Adrenal gland (tissue), 12 donors: Measurements from ENCODE around the gene NUAK1. TPM values are rescaled to one million over a fixed set of nuclear protein-coding genes. Genes with fewer than 3 reads are reported as not detected.

Source experiments
- DNase-seq, 7 donors: peaks; one replicate each; pipeline ENCODE4 v3.0.0-alpha.2; 2019 to 2020
- H3K27ac ChIP-seq, 5 donors: fragments of 200-600 bp; sonication (generic) in 4 of 5; 1 replicate in 3 of 5; 2 replicates in 2 of 5; pipeline versions ENCODE4 v1.5.1 to v1.8.0; 2016 to 2020; ENCODE audit warnings: mild to moderate bottlenecking in 1 of 5
- H3K27me3 ChIP-seq: fragments of 200-600 bp; 2 replicates; pipeline ENCODE4 v1.8.0; 2021
- H3K36me3 ChIP-seq, 2 donors: fragments of 200-600 bp; replicated peaks in 1 of 2; 1 replicate in 1 of 2; 2 replicates in 1 of 2; pipeline versions ENCODE4 v1.5.1 to v1.8.0; 2018 to 2022
- H3K4me1 ChIP-seq, 2 donors: fragments of 200-600 bp; replicated peaks in 1 of 2; 1 replicate in 1 of 2; 2 replicates in 1 of 2; pipeline versions ENCODE4 v1.5.1 to v1.8.0; 2018 to 2021
- H3K4me3 ChIP-seq, 4 donors: fragments of 200-600 bp; sonication (generic) in 3 of 4; one replicate each; pipeline ENCODE4 v1.5.1; 2016 to 2018
- H3K9me3 ChIP-seq, 3 donors: fragments of 200-600 bp; sonication (generic) in 1 of 3; replicated peaks in 1 of 3; 1 replicate in 2 of 3; 2 replicates in 1 of 3; pipeline versions ENCODE4 v1.5.1 to v1.8.0; 2016 to 2021
- CTCF ChIP-seq, 6 experiments: fragments of 450-650 bp in 4 of 6; fragments of 200-600 bp in 2 of 6; sonication (generic) in 1 of 6; IDR thresholded peaks; 1 replicate in 5 of 6; 2 replicates in 1 of 6; pipeline versions ENCODE4 v1.5.1 to v1.8.0; 2016 to 2021; ENCODE audit warnings: antibody characterized with exemption in 6 of 6, mild to moderate bottlenecking in 2 of 6, moderate library complexity in 1 of 6
- POLR2A ChIP-seq, 2 donors: fragments of 450-650 bp; IDR thresholded peaks; one replicate each; pipeline ENCODE4 v1.6.1; 2017; ENCODE audit warnings: antibody characterized with exemption in 2 of 2, mild to moderate bottlenecking in 2 of 2, moderate library complexity in 1 of 2
- WGBS, 4 donors: extraction: QIAGEN DNeasy Blood & Tissue Kit in 2 of 4; methylation state at CpG; one replicate each; pipeline versions ENCODE4 v1.1.5 to v1.1.7; 2013 to 2017; 5-methylcytosine and 5-hydroxymethylcytosine counted together
- intact Hi-C, 2 donors: fragments of 100-400 bp; cut with DNase I; formaldehyde crosslinking; loops; one replicate each; pipeline versions ENCODE4 v1.14.1 to v1.15.0; 2022 to 2023
- polyA plus RNA-seq, 3 donors: library from polyadenylated mRNA; stranded (reverse); fragments of 200-250 nt in 2 of 3; fragments of 350-450 nt in 1 of 3; fragmentation: Illumina TruSeq in 1 of 3; extraction: RNeasy Lipid Tissue Mini Kit (QIAGEN cat#74804) in 1 of 3; gene quantifications; one replicate each; pipeline ENCODE4 v1.2.3, GENCODE V29; 2013 to 2014
- total RNA-seq, 9 donors: library from RNA; depleted of rRNA in 4 of 9; stranded (reverse); fragments of >200 nt in 4 of 9; fragments of 120-200 nt in 1 of 9; fragmentation: NEBNext Ultra II Directional in 1 of 9; extraction: Animal tissue kit (Norgen Biotek cat#: 25700) in 1 of 9; gene quantifications; one replicate each; pipeline versions ENCODE4 v1.1.0 to v1.2.4, GENCODE V29; 2013 to 2023
- donor health status: healthy with polysubstance abuse.
- donor health status: Bipolar disorder and iron deficiency.
- donor health status: DM: yes; HTN: yes; CAD: no.
- donor health status: DM: no; HTN: no; CAD: no.
- donor health status: DM: no; HTN: no; CAD: no.
- donor health status: DM: yes; HTN: yes; CAD: no.

NUAK1 gene
- total and polyA plus RNA-seq, 12 donors, result 2.4 to 15.1 (median 8.4) TPM

GRCh38 chr12:106132175-106133135 is 6.3 kb downstream of the NUAK1 start:
- no peak for TF ChIP-seq CTCF (IDR thresholded peaks at IDR 0.05)
- TF ChIP-seq POLR2A (IDR thresholded peaks at IDR 0.05), result no peak
- H3K9me3 ChIP-seq, result no peaks in the 10 kb centered on the region
- no peak overlapping the region for H3K4me3 ChIP-seq
- peaks cover 4 to 55% of the 10 kb centered on the region in 2 donors for H3K4me1 ChIP-seq
- H3K27ac ChIP-seq, result peak overlapping the region in 1 of 5 donors; percentile 50
- H3K36me3 ChIP-seq, result no peaks in the 10 kb centered on the region
- DNase-seq, result no peak
- no peaks in the 10 kb centered on the region for H3K27me3 ChIP-seq
- intact Hi-C loops, result loop anchor here in 1 of 2 donors (10.0 kb wide), 1 partner anchor 428 kb away; no protein-coding TSS in a partner anchor
- WGBS, 4 donors, result 66 to 71% (median 69%) methylated on average over 7 of the region's 7 CpGs

GRCh38 chr12:106131676-106132075 is 7.1 kb downstream of the NUAK1 start:
- 36 to 49% (median 42%) methylated on average over 5 of the region's 5 CpGs for WGBS, 4 donors
- no peaks in the 10 kb centered on the region for H3K36me3 ChIP-seq
- no peaks in the 10 kb centered on the region for H3K9me3 ChIP-seq
- no peaks in the 10 kb centered on the region for H3K27me3 ChIP-seq
- DNase-seq, result no peak
- TF ChIP-seq CTCF (IDR thresholded peaks at IDR 0.05), result no peak
- no peak for TF ChIP-seq POLR2A (IDR thresholded peaks at IDR 0.05)
- intact Hi-C loops, result loop anchor here in 1 of 2 donors (10.0 kb wide), 1 partner anchor 427 kb away; no protein-coding TSS in a partner anchor
- H3K4me1 ChIP-seq, result peaks cover 7 to 57% of the 10 kb centered on the region in 2 donors
- H3K4me3 ChIP-seq, result no peak overlapping the region
- peak overlapping the region in 1 of 5 donors; percentile 50 for H3K27ac ChIP-seq

GRCh38 chr12:106130474-106131113 is 8.2 kb downstream of the NUAK1 start:
- TF ChIP-seq CTCF (IDR thresholded peaks at IDR 0.05), result no peak
- no peak for TF ChIP-seq POLR2A (IDR thresholded peaks at IDR 0.05)
- Histone ChIP-seq H3K4me1 (peaks cover 15 to 56% of the 10 kb centered on the region in 2 donors), H3K27me3 (no peaks in the 10 kb centered on the region), H3K9me3 (no peaks in the 10 kb centered on the region), H3K4me3 (no peak overlapping the region), H3K27ac (peak overlapping the region in 2 of 5 donors; percentile 13 to 50), H3K36me3 (no peaks in the 10 kb centered on the region)
- intact Hi-C loops, result loop anchor here in 1 of 2 donors (10.0 kb wide), 1 partner anchor 426 kb away; no protein-coding TSS in a partner anchor
- WGBS, 4 donors, result 59 to 87% (median 83%) methylated on average over 3 to 8 of the region's 8 CpGs
- DNase-seq, result peak in 2 of 7 donors; percentile 26 to 40
